K562 (cell line): ENCODE measurements around the gene CUX1. TPM values are rescaled to one million over a fixed set of nuclear protein-coding genes. Genes with fewer than 3 reads are reported as not detected.
A peak's percentile ranks its signal among the peaks of the same experiment; 100 is the strongest.

Experiments used
- ATAC-seq: fragments of 200-7000 bp; cut with Tn5 transposase; 3 replicates; pipeline ENCODE4 v1.9.1; 2020; ENCODE audit warnings: moderate library complexity
- BruUV-seq: library from RNA; stranded (reverse); fragments of 400-500 nt; replicated peaks from 2 replicates; lab custom pipeline; 2021; lab: Mats Ljungman, UMichigan
- CTCF ChIA-PET: fragments of 300-600 bp; formaldehyde crosslinking; extraction: SDS; loops from one replicate; lab custom pipeline; 2021; ENCODE audit warnings: low intra/inter-chr PET ratio; lab: Yijun Ruan, JAX
- POLR2A ChIA-PET: fragments of 300-600, 350-650 bp; sonication (Branson Sonifier 250); formaldehyde crosslinking; extraction: SDS; loops from one replicate; lab custom pipeline; 2021; ENCODE audit warnings: antibody characterized with exemption, inconsistent platforms; lab: Yijun Ruan, JAX
- DNase-seq, 4 experiments: peaks; one replicate each; pipeline versions ENCODE4 v3.0.0 to v3.0.0-alpha.2; 2011 to 2018; ENCODE audit warnings: low spot score in 3 of 4, mixed read lengths in 3 of 4; ENCODE audit errors: extremely low read depth in 1 of 4
- FAIRE-seq: peaks from 2 replicates; lab custom pipeline; 2011; peaks lifted over from hg19 to GRCh38; lab: Jason Lieb, UNC
- H2AFZ ChIP-seq: 2 replicates; pipeline ENCODE4 v1.6.0; 2011; ENCODE audit warnings: low read depth, low read length, control low read depth, inconsistent platforms
- H3K27ac ChIP-seq: fragments of 200-600 bp; 3 replicates; pipeline ENCODE4 v1.8.0; 2011; ENCODE audit warnings: low read depth, mild to moderate bottlenecking, control low read depth, inconsistent platforms, low read length, moderate library complexity, mixed read lengths; ENCODE audit errors: extremely low read depth
- H3K27me3 ChIP-seq, 2 experiments: fragments of 300-600 bp in 1 of 2; 2 replicates in 1 of 2; 3 replicates in 1 of 2; pipeline versions ENCODE4 v1.6.0 to v1.8.0; 2011; ENCODE audit warnings: inconsistent platforms in 2 of 2, low read length in 2 of 2, mild to moderate bottlenecking in 1 of 2, mixed read lengths in 1 of 2, moderate library complexity in 1 of 2; ENCODE audit not compliant: control insufficient read depth in 2 of 2, insufficient read depth in 2 of 2
- H3K36me3 ChIP-seq: fragments of 300-600 bp; 3 replicates; pipeline ENCODE4 v1.8.0; 2011; ENCODE audit warnings: mild to moderate bottlenecking, low read length, inconsistent platforms; ENCODE audit not compliant: control insufficient read depth, insufficient read depth
- H3K4me1 ChIP-seq, 2 experiments: fragments of 200-600 bp in 1 of 2; replicated peaks in 1 of 2; 2 replicates in 1 of 2; 3 replicates in 1 of 2; pipeline versions ENCODE4 v1.5.1 to v1.8.0; 2011; ENCODE audit warnings: inconsistent platforms in 2 of 2, low read length in 2 of 2, mild to moderate bottlenecking in 1 of 2, mixed read lengths in 1 of 2, moderate library complexity in 1 of 2; ENCODE audit not compliant: control insufficient read depth in 2 of 2, insufficient read depth in 2 of 2
- H3K4me2 ChIP-seq: 2 replicates; pipeline ENCODE4 v1.6.1; 2011; ENCODE audit warnings: low read length, control low read depth, inconsistent platforms, mixed read lengths; ENCODE audit not compliant: insufficient read depth
- H3K4me3 ChIP-seq: fragments of 200-600 bp; sonication (generic), shearing (Covaris generic); 2 replicates; pipeline ENCODE4 v1.5.1; 2016; ENCODE audit warnings: control low read depth, inconsistent platforms
- H3K79me2 ChIP-seq: fragments of 200-600 bp; 3 replicates; pipeline ENCODE4 v1.8.0; 2011; ENCODE audit warnings: low read length, inconsistent platforms; ENCODE audit not compliant: control insufficient read depth, insufficient read depth
- H3K9ac ChIP-seq, 2 experiments: 2 replicates each; pipeline versions ENCODE4 v1.6.0 to v1.6.1; 2011; ENCODE audit warnings: low read depth in 2 of 2, low read length in 2 of 2, control low read depth in 1 of 2, inconsistent platforms in 1 of 2, mild to moderate bottlenecking in 1 of 2, mixed read lengths in 1 of 2; ENCODE audit not compliant: insufficient read depth in 1 of 2
- H3K9me1 ChIP-seq: one replicate; pipeline ENCODE4 v1.6.0; 2011; ENCODE audit warnings: inconsistent platforms, mild to moderate bottlenecking, low read length, moderate library complexity; ENCODE audit not compliant: control insufficient read depth, insufficient read depth
- H3K9me3 ChIP-seq: replicated peaks from 2 replicates; pipeline ENCODE4 v1.5.1; 2011; ENCODE audit warnings: low read depth, low read length, inconsistent platforms; ENCODE audit not compliant: control insufficient read depth, insufficient read depth
- H4K20me1 ChIP-seq: replicated peaks from 2 replicates; pipeline ENCODE4 v1.6.1; 2011; ENCODE audit warnings: low read length, inconsistent platforms, mixed read lengths; ENCODE audit not compliant: control insufficient read depth, insufficient read depth
- BCOR ChIP-seq: fragments of 450-650 bp; IDR thresholded peaks from 2 replicates; pipeline ENCODE4 v1.6.1; 2016
- HEY1 ChIP-seq: fragments of 250-450 bp; sonication (Bioruptor Pico); IDR thresholded peaks from 2 replicates; pipeline ENCODE4 v1.5.0; 2020; ENCODE audit warnings: mild to moderate bottlenecking, moderate library complexity, borderline replicate concordance
- KDM1A ChIP-seq, 2 experiments: fragments of 450-650 bp; IDR thresholded peaks; 2 replicates each; pipeline ENCODE4 v1.6.1; 2016; ENCODE audit warnings: mild to moderate bottlenecking in 2 of 2
- NR4A1 ChIP-seq, 2 experiments: fragments of 250-450 bp in 1 of 2; fragments of 450-650 bp in 1 of 2; sonication (Bioruptor Pico) in 1 of 2; IDR thresholded peaks; 2 replicates each; pipeline versions ENCODE4 v1.4.0 to v1.6.1; 2016 to 2020; ENCODE audit warnings: mild to moderate bottlenecking in 2 of 2, missing compliant biosample characterization in 1 of 2, missing genetic modification characterization in 1 of 2, moderate library complexity in 1 of 2
- PHF8 ChIP-seq: fragments of 200-600 bp; sonication (generic); IDR thresholded peaks from 2 replicates; pipeline ENCODE4 v1.6.1; 2012; ENCODE audit warnings: mixed run types, mild to moderate bottlenecking, inconsistent platforms, low read length, moderate library complexity, borderline replicate concordance
- PPARD ChIP-seq: fragments of 250-450 bp; sonication (Bioruptor Pico); IDR thresholded peaks from 2 replicates; pipeline ENCODE4 v1.8.0; 2022; ENCODE audit warnings: inconsistent platforms, mild to moderate bottlenecking, moderate library complexity
- PTBP1 ChIP-seq: fragments of 200-400 bp; formaldehyde crosslinking; IDR thresholded peaks from 2 replicates; pipeline ENCODE4 v1.6.1; 2017; ENCODE audit warnings: low read depth, low read length
- RAD51 ChIP-seq: fragments of 450-650 bp; IDR thresholded peaks from 2 replicates; pipeline ENCODE4 v1.7.1; 2016; ENCODE audit warnings: low read depth, mild to moderate bottlenecking, borderline replicate concordance
- RBM25 ChIP-seq: fragments of 200-400 bp; formaldehyde crosslinking; IDR thresholded peaks from 2 replicates; pipeline ENCODE4 v1.6.1; 2018; ENCODE audit warnings: low read length, low read depth, moderate library complexity; ENCODE audit not compliant: severe bottlenecking
- RFX7 ChIP-seq: fragments of 250-450 bp; sonication (Bioruptor Pico); IDR thresholded peaks from 2 replicates; pipeline ENCODE4 v1.5.1; 2021; ENCODE audit warnings: mild to moderate bottlenecking
- ZFP36 ChIP-seq: fragments of 150-350 bp; IDR thresholded peaks from 2 replicates; pipeline ENCODE4 v1.6.1; 2018; ENCODE audit warnings: low read length, low read depth; ENCODE audit not compliant: partially characterized antibody
- ZNF639 ChIP-seq, 2 experiments: fragments of 200-800 bp in 1 of 2; sonication (Bioruptor generic) in 1 of 2; sonication (generic) in 1 of 2; formaldehyde crosslinking in 1 of 2; IDR thresholded peaks in 1 of 2; conservative IDR thresholded peaks in 1 of 2; 2 replicates each; pipeline versions ENCODE4 v1.5.0 to v1.6.1; 2016 to 2020; ENCODE audit warnings: missing compliant biosample characterization in 1 of 2, missing genetic modification characterization in 1 of 2, missing genetic modification reagents in 1 of 2
- WGBS: fragments of 100-300 bp; shearing (Covaris generic); methylation state at CpG from one replicate; pipeline ENCODE4 v1.1.6; 2016; ENCODE audit warnings: low coverage, mixed read lengths; ENCODE audit not compliant: insufficient coverage; ENCODE audit errors: missing lambda C conversion rate; 5-methylcytosine and 5-hydroxymethylcytosine counted together
- in situ Hi-C: fragments of 300-500 bp; cut with MboI; formaldehyde crosslinking; loops from 4 replicates; pipeline ENCODE4 v1.15.0; 2018; ENCODE audit warnings: inconsistent platforms, mixed read lengths
- intact Hi-C: fragments of 100-400 bp; cut with micrococcal nuclease; formaldehyde crosslinking; loops from 2 replicates; pipeline ENCODE4 v1.14.2; 2022
- polyA plus RNA-seq, 8 experiments: library from polyadenylated mRNA; depleted of rRNA in 4 of 8; stranded (reverse) in 5 of 8; unstranded in 3 of 8; fragments of >200 nt; fragmentation: Nextera tagmentation in 2 of 8; fragmentation: Illumina TruSeq in 1 of 8; extraction: Ambion mirVana in 2 of 8; extraction: Trizol in 1 of 8; gene quantifications; 2 replicates each; pipeline versions ENCODE4 v1.2.1 to v1.2.3, GENCODE V29; 2011 to 2014; ENCODE audit warnings: inconsistent platforms in 1 of 8, missing spikeins in 1 of 8
- total RNA-seq, 7 experiments: library from RNA; depleted of rRNA in 6 of 7; stranded (reverse); fragments of >200 nt in 6 of 7; fragmentation: Illumina TruSeq in 2 of 7; extraction: Trizol in 2 of 7; gene quantifications; 2 replicates each; pipeline versions ENCODE4 v1.2.1 to v1.2.3, GENCODE V29; 2011 to 2021; ENCODE audit warnings: low replicate concordance in 1 of 7

The CUX1 gene
- total and polyA plus RNA-seq, 9 of the 15 experiments (the other 6 are each of a cell fraction or from before 2014, with no cell fraction given): 3.6 to 55.3 (median 25.2) TPM

- no peaks in the 10 kb centered on the region for H3K9me1 ChIP-seq
- WGBS: 87% methylated on average over 6 of the region's 6 CpGs
- no peaks in the 10 kb centered on the region for H3K79me2 ChIP-seq
- no peak overlapping the region for H3K4me3 ChIP-seq
- no peak for ATAC-seq
- no peak overlapping the region for H3K9ac ChIP-seq
- DNase-seq: no peak
- in situ Hi-C loops: no loop called here
- H4K20me1 ChIP-seq: peaks cover 5% of the 10 kb centered on the region; the same call in 1 of the 2 replicates
- ChIA-PET CTCF (no interaction called here), POLR2A (no interaction called here)
- intact Hi-C loops: no loop called here
- peaks cover 79% of the 10 kb centered on the region; the same call in 2 of the 3 replicates for H3K36me3 ChIP-seq
- TF ChIP-seq RBM25: peak; percentile 83
- TF ChIP-seq ZFP36: peak; percentile 87
- TF ChIP-seq PPARD: no peak
- peak; percentile 43; the same call in 1 of the 2 replicates for TF ChIP-seq BCOR
- TF ChIP-seq KDM1A (IDR thresholded peaks at IDR 0.05): 0 out of 4 replicates have a peak, but pooled peaks of 1 of the 2 experiments have one; percentile 11
- TF ChIP-seq PHF8: no peak
- BruUV-seq: no TSS peak
- H3K9me3 ChIP-seq: no peaks in the 10 kb centered on the region
- no peaks in the 10 kb centered on the region for H3K27me3 ChIP-seq
- H3K4me2 ChIP-seq: no peak overlapping the region
- FAIRE-seq: no peak
- H2AFZ ChIP-seq: no peak overlapping the region
- no peak overlapping the region for H3K27ac ChIP-seq
- peaks cover 0 to 6% of the 10 kb centered on the region in 2 experiments; a peak in 1 of 5 replicates for H3K4me1 ChIP-seq
Measured at GRCh38 chr7:102202556-102202955, 385.1 kb downstream of the CUX1 start.

GRCh38 chr7:102203218-102203617 is 385.8 kb downstream of the CUX1 start:
- DNase-seq: no peak
- no peaks in the 10 kb centered on the region for H3K9me3 ChIP-seq
- ATAC-seq: no peak
- H3K4me1 ChIP-seq: peaks cover 0 to 6% of the 10 kb centered on the region in 2 experiments; a peak in 1 of 5 replicates
- H3K79me2 ChIP-seq: no peaks in the 10 kb centered on the region
- BruUV-seq: no TSS peak
- no peaks in the 10 kb centered on the region for H3K9me1 ChIP-seq
- intact Hi-C loops (no loop called here), in situ Hi-C loops (no loop called here)
- H4K20me1 ChIP-seq: peaks cover 2% of the 10 kb centered on the region; the same call in 1 of the 2 replicates
- CTCF ChIA-PET: no interaction called here
- FAIRE-seq: no peak
- H3K4me3 ChIP-seq: no peak overlapping the region
- H3K36me3 ChIP-seq: peaks cover 74% of the 10 kb centered on the region; the same call in 2 of the 3 replicates
- H3K4me2 ChIP-seq: no peak overlapping the region
- H3K9ac ChIP-seq: no peak overlapping the region
- no peak overlapping the region for H2AFZ ChIP-seq
- POLR2A ChIA-PET: no interaction called here
- 92% methylated on average over 12 of the region's 12 CpGs for WGBS
- no peaks in the 10 kb centered on the region for H3K27me3 ChIP-seq
- H3K27ac ChIP-seq: no peak overlapping the region
- no peak for TF ChIP-seq ZNF639 (CRISPR knock-in tag; conservative IDR thresholded peaks at IDR 0.05 in 1 of 2, IDR thresholded peaks at IDR 0.05 in 1 of 2)
- TF ChIP-seq NR4A1 (CRISPR knock-in tag; IDR thresholded peaks at IDR 0.05): no peak
- TF ChIP-seq NR4A1 (tag; IDR thresholded peaks at IDR 0.05): no peak
- no peak for TF ChIP-seq ZFP36
- TF ChIP-seq RAD51: no peak
- no peak for TF ChIP-seq RFX7 (CRISPR knock-in tag)
- TF ChIP-seq PTBP1: no peak
- no peak for TF ChIP-seq HEY1
